Amniotic epithelial cell (primary cell): Measurements from ENCODE around the gene VAX1.
"Not testable (repeated sequence)": the region's sequence is repeated elsewhere in the genome, so short reads cannot be mapped to it uniquely, and the experiment has no call there.

Experiments
- DNase-seq: peaks from one replicate; pipeline ENCODE4 v3.0.0-alpha.2; 2010; ENCODE audit warnings: low read depth

The VAX1 gene

GRCh38 chr10:117134306-117135025 lies 3.6 kb downstream of the VAX1 start:
- DNase-seq = no peak

GRCh38 chr10:117134056-117134305 lies 4.1 kb downstream of the VAX1 start:
- no peak for DNase-seq

- DNase-seq = no peak
Observed at GRCh38 chr10:117133273-117134055, 4.6 kb downstream of the VAX1 start.

- DNase-seq = no peak
Observed at GRCh38 chr10:117132751-117133231, 5.3 kb downstream of the VAX1 start.

- no peak for DNase-seq
Observed at GRCh38 chr10:117131376-117132327, 6.4 kb downstream of the VAX1 start.

GRCh38 chr10:117130862-117131375 lies 7.2 kb downstream of the VAX1 start:
- DNase-seq = no peak

- DNase-seq = no peak
Observed at GRCh38 chr10:117130346-117130745, 7.7 kb downstream of the VAX1 start.

- not testable (repeated sequence) for DNase-seq
Observed at GRCh38 chr10:117126645-117127044, 11.4 kb downstream of the VAX1 start.

GRCh38 chr10:117126034-117126433 lies 12.0 kb downstream of the VAX1 start:
- no peak for DNase-seq

GRCh38 chr10:117112220-117112619 lies 25.9 kb downstream of the VAX1 start:
- no peak for DNase-seq

GRCh38 chr10:117107238-117107637 lies 30.8 kb downstream of the VAX1 start:
- no peak for DNase-seq

GRCh38 chr10:117096599-117097201 lies 41.4 kb downstream of the VAX1 start:
- DNase-seq = no peak

GRCh38 chr10:117094856-117095255 lies 43.2 kb downstream of the VAX1 start:
- no peak for DNase-seq

GRCh38 chr10:117092386-117092785 lies 45.7 kb downstream of the VAX1 start:
- DNase-seq = no peak

GRCh38 chr10:117090834-117091233 lies 47.2 kb downstream of the VAX1 start:
- no peak for DNase-seq

- DNase-seq = no peak
Observed at GRCh38 chr10:117087521-117087920, 50.5 kb downstream of the VAX1 start.

GRCh38 chr10:117086546-117086945 lies 51.5 kb downstream of the VAX1 start:
- no peak for DNase-seq

- not testable (repeated sequence) for DNase-seq
Observed at GRCh38 chr10:117084421-117085246, 53.4 kb downstream of the VAX1 start.
